Activated T-cell treated with anti-CD3 and anti-CD28 coated beads, Interleukin-2, amount 50 U/mL, for 4 hours (primary cell): ENCODE results near the gene DPCD. TPM values are rescaled to one million over a fixed set of nuclear protein-coding genes. Genes with fewer than 3 reads are reported as not detected.
A peak's percentile ranks its signal among the peaks of the same experiment; 100 is the strongest.
"Not testable (repeated sequence)": the region's sequence is repeated elsewhere in the genome, so short reads cannot be mapped to it uniquely, and the experiment has no call there.

ENCODE experiments used
- ATAC-seq, 2 donors: fragments of 200-7000 bp; cut with Tn5 transposase; one replicate each; pipeline ENCODE4 v1.10.0; 2021
- DNase-seq: peaks from one replicate; pipeline ENCODE4 v3.0.0-alpha.2; 2020
- H3K27me3 Mint-ChIP-seq: one replicate; pipeline ENCODE4 v1.8.0; 2021; ENCODE audit warnings: low read depth, mixed read lengths
- H3K36me3 Mint-ChIP-seq: one replicate; pipeline ENCODE4 v1.8.0; 2022; ENCODE audit warnings: mixed read lengths; ENCODE audit not compliant: insufficient read depth
- H3K4me1 Mint-ChIP-seq: one replicate; pipeline ENCODE4 v1.8.0; 2021; ENCODE audit warnings: low read depth, mixed read lengths
- H3K4me3 Mint-ChIP-seq: one replicate; pipeline ENCODE4 v1.8.0; 2021; ENCODE audit warnings: mild to moderate bottlenecking, moderate library complexity, mixed read lengths
- H3K9me3 Mint-ChIP-seq: one replicate; pipeline ENCODE4 v1.8.0; 2021; ENCODE audit warnings: mixed read lengths
- total RNA-seq, 3 donors: library from RNA; stranded (reverse); gene quantifications; one replicate each; pipeline ENCODE4 v1.2.1, GENCODE V29; 2021

The DPCD gene
- total RNA-seq, 3 donors from 2014 or later = 8.5 to 12.2 (median 9.7) TPM

DNA sequence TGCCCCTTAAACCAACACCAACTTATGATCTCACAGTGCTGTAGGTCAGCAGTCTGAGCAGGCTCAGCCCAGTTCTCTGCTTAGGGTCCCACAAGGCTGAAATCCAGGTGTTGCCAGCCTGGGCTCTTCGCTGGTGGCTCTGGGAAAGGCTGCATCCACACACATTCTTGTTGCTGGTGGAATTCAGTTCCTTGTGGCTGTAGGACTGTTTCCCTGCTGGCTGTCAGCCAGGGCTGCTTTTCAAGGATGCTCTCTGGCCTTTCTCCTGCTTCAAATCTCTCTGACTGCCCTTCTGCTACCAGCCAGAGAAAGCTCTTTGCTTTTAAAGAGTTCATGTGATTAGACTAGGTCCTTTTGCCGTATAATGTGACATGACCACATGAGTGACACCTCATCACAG, 15.3 kb upstream of the DPCD start:
- ATAC-seq (no peak), DNase-seq (no peak)
- H3K4me3 Mint-ChIP-seq = no peak overlapping the region
- H3K36me3 Mint-ChIP-seq = no peaks in the 10 kb centered on the region
- H3K9me3 Mint-ChIP-seq = peaks cover 3% of the 10 kb centered on the region
- peaks cover 4% of the 10 kb centered on the region for H3K4me1 Mint-ChIP-seq
- H3K27me3 Mint-ChIP-seq = peaks cover 21% of the 10 kb centered on the region

DNA sequence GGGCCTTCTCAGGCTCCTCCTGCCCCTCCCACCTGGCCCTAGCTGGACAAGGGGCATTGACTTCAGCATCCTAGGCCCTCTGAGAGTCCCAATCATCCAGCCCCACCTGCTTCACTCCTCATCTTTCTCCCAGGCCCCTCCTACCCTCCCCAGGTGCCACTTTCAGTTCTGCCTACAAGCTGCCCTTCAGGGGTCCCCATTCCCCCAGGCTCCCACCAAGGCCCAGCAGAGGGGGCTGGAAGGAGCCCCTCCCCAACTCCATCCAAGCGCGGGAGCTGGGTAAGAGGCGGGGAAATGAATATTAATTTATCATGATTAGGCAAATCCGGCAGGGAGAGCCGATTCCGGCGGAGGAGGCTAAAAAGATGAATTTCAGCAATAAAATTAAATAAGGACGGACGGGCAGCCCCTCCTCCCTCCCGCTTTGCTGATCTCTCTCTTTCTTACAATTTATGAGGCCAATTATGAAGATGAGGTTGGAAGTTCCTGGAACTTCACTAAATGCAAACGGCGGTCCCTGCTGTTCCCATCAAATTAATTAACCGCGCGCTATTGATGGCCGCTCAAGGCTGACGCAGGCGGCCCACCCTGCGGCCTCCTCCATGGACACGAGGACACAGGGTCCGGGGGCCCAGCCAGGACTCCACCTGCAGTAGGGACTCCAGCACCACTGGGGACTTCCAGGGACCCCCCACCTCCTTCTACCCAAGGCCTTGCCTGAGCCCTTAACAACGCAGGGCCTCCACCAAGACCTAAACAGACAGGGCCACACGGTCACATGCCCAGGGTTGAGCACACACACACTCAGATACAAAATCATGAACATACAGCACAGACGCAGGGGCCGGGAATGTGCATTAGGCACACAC, 14.0 kb upstream of the DPCD start:
- peaks cover 3% of the 10 kb centered on the region for H3K9me3 Mint-ChIP-seq
- H3K36me3 Mint-ChIP-seq = peaks cover 5% of the 10 kb centered on the region
- DNase-seq (no peak), ATAC-seq (no peak)
- peaks cover 4% of the 10 kb centered on the region for H3K4me1 Mint-ChIP-seq
- no peak overlapping the region for H3K4me3 Mint-ChIP-seq
- H3K27me3 Mint-ChIP-seq = peaks cover 9% of the 10 kb centered on the region

DNA sequence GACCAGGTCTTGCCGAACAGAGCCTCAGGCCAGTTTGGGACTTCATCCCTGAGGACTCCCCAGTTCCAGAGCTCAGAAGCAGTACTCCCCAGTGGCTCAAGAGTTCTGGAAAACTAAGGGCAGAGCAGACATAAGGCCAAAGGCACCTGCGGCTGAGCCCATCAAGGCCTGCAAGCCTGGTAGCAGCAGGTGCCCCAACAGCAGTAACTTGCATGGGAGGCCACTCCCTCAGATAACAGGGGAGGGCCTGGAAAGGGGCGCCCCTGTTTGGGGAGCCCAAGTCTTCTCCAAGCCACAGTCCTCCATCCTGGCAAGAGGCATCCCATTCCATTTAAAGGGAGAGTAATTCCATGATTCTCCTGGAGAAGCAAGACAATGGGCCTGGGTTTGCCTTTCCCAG, 13.0 kb upstream of the DPCD start:
- peaks cover 8% of the 10 kb centered on the region for H3K36me3 Mint-ChIP-seq
- DNase-seq (no peak), ATAC-seq (no peak)
- H3K9me3 Mint-ChIP-seq = peaks cover 3% of the 10 kb centered on the region
- no peaks in the 10 kb centered on the region for H3K27me3 Mint-ChIP-seq
- no peaks in the 10 kb centered on the region for H3K4me1 Mint-ChIP-seq
- no peak overlapping the region for H3K4me3 Mint-ChIP-seq

DNA sequence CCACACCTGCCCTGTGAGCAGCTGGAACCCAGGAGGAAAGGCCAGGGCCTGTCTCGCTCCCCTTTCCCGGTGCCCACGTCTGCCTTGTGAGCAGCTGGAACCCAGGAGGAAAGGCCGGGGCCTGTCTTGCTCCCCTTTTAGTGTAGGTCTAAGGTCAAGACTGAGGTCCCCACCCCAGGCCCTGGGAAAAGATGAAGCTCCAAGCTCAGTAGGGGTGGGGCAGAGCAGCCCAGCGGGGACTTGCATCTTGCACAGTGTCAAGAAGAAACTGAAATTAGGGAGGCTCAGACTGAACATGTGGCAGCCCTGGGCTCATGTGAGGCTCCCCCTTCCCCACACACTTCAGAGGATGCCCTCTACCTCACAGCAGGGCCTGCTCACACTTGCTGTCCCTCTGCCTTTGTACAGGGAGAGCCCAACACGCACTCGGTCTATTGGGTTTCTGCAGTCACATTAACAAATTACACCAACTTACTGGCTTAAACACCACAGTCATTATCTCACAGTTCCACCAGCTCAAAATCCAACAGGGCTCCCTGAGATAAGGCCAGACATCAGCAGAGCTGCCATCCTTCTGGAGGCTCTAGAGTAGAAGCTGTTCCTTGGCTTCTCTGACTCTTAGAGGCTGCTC, 12.4 kb upstream of the DPCD start:
- Mint-ChIP-seq H3K27me3 (no peaks in the 10 kb centered on the region), H3K36me3 (peaks cover 8% of the 10 kb centered on the region), H3K4me3 (no peak overlapping the region), H3K4me1 (no peaks in the 10 kb centered on the region), H3K9me3 (peaks cover 3% of the 10 kb centered on the region)
- ATAC-seq (no peak), DNase-seq (no peak)

DNA sequence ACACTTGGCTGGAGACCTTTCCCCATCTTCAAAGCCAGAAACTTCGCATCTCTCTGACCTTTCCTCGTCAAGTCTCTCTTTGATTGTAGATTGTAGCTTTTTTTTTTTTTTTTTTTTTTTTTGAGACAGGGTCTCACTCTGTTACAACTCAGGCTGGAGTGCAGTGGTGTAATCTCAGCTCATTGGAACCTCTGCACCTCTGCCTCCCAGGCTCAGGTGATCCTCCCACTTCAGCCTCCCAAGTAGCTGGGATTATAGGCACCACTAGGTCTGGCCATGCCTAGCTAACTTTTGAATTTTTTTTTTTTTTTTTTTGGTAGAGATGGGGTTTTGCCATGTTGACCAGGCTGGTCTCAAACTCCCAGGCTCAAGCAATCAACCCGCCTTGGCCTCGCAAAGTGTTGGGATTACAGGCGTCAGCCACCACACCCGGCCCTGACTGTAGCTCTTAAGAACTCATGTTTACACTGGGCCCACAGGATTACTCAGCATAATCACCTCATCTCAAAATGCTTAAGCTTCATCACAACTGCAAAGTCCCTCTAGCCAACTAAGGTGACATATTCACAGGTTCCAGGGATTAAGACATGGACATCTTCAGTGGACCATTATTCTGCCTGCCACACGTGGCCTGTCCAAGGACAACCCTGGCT, 11.8 kb upstream of the DPCD start:
- Mint-ChIP-seq H3K4me1 (no peaks in the 10 kb centered on the region), H3K9me3 (peaks cover 3% of the 10 kb centered on the region), H3K4me3 (no peak overlapping the region), H3K36me3 (peaks cover 8% of the 10 kb centered on the region), H3K27me3 (no peaks in the 10 kb centered on the region)
- DNase-seq = no peak
- ATAC-seq = no peak

DNA sequence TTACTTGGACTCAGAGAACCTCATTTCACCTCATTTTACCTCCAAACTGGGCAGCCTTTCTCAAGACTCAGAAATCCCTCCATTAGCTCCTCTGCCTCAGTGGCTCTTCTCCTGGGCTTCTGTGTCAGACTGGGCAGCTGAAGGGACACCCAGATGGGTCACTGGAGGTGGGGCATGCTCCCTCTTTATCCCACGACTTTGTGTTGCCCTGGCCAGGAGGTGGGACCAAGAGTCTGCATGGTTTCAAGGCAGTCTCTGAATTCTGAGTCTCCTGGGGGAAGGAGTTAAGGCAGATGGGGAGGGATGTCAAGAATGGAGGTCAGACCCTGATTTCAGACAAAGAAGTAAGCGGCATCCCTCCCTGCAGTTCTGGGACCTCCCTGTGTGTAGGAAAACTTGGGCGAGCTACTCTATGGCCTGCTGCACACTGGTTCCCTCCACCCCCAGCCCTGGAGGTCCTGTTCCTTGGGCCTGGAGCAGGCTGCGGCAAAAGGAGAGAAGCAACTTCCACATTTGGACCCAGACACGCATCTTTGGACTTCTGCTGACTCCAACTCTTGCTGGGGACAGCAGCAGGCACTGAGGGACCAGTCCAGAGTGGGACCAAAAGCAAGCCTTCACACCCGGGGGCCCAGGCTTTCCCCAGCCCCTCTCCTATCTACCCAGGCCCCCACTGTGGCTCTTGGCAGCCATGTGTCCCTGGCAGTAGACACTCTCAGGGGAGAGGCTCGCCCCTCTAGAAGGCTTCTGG, 10.8 kb upstream of the DPCD start:
- no peak for ATAC-seq
- no peaks in the 10 kb centered on the region for H3K4me1 Mint-ChIP-seq
- H3K27me3 Mint-ChIP-seq = no peaks in the 10 kb centered on the region
- DNase-seq = no peak
- H3K4me3 Mint-ChIP-seq = no peak overlapping the region
- peaks cover 10% of the 10 kb centered on the region for H3K36me3 Mint-ChIP-seq
- H3K9me3 Mint-ChIP-seq = peaks cover 3% of the 10 kb centered on the region

DNA sequence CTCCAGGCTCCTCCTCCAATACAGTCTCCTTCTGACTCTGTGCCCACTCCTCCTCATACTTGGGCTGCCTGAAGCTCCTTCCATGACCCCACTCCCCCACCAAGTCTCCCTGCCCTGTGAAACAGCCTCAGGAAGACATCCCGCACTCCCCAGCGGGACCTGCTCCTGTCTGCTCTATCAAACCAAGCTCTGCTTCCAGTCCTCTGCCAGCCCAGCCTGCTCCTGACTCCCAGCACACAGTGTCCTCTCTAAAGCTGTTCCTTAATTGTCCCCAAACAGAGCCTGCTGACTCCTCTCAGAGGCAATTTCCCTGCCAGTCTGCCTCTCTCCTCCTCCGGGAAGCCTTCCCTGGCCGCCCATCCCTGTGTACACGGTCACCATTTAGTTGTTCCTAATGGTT, 9.9 kb upstream of the DPCD start:
- no peaks in the 10 kb centered on the region for H3K27me3 Mint-ChIP-seq
- DNase-seq (no peak), ATAC-seq (no peak)
- H3K4me1 Mint-ChIP-seq = no peaks in the 10 kb centered on the region
- peaks cover 10% of the 10 kb centered on the region for H3K36me3 Mint-ChIP-seq
- no peak overlapping the region for H3K4me3 Mint-ChIP-seq
- no peaks in the 10 kb centered on the region for H3K9me3 Mint-ChIP-seq

DNA sequence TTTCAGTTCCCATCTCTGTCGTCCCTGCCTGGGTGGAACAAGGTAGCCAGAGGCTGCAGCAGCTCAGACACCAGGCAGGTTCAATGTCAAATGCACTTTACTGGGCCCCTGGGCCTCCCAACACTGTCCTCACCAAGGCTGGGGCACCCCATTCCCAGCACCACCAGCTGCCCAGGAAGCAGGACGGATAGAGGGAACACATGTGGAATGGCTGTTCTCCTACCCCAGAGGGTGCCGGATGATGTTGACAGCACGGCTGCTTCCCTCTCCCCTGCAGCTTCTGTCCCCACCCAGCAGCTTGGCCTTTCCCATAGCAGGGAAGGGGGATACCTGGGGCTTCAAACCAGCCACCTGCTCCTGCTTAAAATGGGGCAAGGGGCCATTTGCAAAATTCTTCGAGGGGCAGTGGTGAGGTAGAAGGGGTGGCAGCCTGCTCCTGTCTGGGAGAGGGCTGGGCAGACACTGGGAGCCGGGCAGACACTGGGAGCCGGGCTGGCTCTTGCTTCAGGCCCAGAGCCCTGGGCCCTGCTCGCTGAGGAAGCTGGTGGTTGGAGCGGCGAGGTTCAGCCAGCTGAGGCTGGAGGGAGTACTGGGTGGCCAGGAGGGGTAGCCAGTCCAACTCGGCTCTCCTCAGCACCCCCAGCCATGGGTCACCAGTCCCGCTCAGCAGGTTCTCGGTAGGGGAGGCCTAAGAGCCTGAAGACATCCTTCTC, 9.2 kb upstream of the DPCD start:
- ATAC-seq (no peak), DNase-seq (no peak)
- Mint-ChIP-seq H3K9me3 (no peaks in the 10 kb centered on the region), H3K27me3 (no peaks in the 10 kb centered on the region), H3K4me1 (no peaks in the 10 kb centered on the region), H3K36me3 (peaks cover 15% of the 10 kb centered on the region), H3K4me3 (no peak overlapping the region)

DNA sequence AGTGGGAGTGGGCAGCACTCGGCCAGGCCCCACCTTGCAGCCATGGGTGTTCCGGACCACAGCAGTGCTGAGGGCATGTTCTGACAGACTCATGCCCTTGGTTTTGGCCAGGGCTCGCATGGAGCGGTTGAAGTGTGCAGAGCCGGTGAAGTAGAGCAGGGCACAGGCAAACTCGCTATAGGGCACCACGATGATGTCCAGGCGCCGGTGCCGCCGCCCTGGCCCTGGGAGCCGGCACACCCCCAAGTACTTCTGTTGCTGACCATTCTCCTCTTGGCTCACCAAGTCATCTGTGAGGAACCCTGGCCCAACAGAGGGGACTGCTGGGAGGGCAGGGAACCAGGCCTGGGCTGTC, 8.6 kb upstream of the DPCD start:
- Mint-ChIP-seq H3K4me3 (no peak overlapping the region), H3K27me3 (no peaks in the 10 kb centered on the region), H3K36me3 (peaks cover 19% of the 10 kb centered on the region), H3K4me1 (no peaks in the 10 kb centered on the region), H3K9me3 (no peaks in the 10 kb centered on the region)
- ATAC-seq = no peak
- no peak for DNase-seq

DNA sequence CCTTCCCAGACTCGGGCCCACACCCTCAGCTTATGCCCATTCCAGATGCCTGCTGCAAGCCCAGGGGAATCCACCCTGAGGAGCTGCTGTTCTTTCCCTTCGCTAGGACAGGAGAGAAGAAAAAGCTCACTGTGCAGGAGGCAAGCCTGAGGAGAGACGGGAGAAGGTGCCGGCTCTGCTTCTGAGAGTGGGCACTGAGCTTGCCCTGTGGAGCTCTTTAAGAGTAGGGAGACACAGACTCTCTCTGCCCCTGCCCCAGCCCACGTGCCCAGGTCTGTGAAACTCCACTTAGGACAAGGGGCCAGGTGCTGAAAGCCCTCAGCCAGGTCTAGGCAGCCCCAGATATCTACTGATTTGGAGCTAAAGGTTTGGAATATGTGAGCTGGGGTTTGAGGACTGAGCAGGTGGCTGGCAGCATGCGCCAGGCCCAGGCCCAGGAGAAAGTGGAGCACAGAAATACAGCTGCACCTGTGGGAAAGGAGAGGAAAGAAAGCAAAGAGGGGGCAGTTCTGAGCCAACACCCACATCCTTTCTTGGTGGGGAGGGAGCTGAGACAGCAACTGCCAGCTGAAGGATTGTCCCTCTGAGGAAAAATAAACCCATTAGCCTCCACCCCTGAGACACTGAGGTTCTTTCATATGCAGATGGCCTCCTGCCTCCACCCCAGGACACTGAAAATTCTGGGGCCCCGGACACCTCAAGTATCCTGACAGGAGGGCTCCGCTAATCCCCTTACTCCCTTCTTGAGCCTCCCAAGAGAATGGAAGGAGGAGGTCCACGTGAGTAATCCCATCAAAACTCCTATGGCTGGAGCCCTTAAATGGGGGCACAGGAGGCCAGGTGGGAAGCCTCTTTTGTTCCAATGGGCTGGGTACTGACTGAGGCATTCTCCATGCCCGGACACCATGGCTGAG, 7.4 kb upstream of the DPCD start:
- H3K27me3 Mint-ChIP-seq = no peaks in the 10 kb centered on the region
- H3K4me3 Mint-ChIP-seq = no peak overlapping the region
- DNase-seq (no peak), ATAC-seq (no peak)
- peaks cover 20% of the 10 kb centered on the region for H3K36me3 Mint-ChIP-seq
- no peaks in the 10 kb centered on the region for H3K9me3 Mint-ChIP-seq
- H3K4me1 Mint-ChIP-seq = no peaks in the 10 kb centered on the region

DNA sequence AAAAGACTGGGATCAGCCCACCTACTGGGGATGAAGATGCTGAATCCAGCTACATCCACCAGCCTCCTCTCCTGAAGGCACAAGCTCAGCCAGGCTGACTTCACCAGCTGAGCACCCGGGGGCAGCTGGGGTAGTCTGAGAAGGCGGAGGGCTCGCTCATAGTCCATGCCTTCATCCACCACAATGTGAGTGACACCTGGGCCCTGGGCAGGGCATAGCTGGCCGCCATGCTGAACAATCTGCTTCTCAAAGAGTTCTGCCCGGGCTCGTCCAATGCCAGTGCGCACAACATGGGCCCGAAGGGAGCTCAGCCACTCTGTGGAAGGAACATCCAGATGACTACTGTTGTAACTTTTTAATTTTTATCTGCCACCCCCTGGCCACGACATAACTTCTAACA, 2.3 kb upstream of the DPCD start:
- Mint-ChIP-seq H3K36me3 (peaks cover 12% of the 10 kb centered on the region), H3K9me3 (no peaks in the 10 kb centered on the region), H3K4me1 (peaks cover 18% of the 10 kb centered on the region), H3K4me3 (no peak overlapping the region), H3K27me3 (no peaks in the 10 kb centered on the region)
- DNase-seq (no peak), ATAC-seq (no peak)

DNA sequence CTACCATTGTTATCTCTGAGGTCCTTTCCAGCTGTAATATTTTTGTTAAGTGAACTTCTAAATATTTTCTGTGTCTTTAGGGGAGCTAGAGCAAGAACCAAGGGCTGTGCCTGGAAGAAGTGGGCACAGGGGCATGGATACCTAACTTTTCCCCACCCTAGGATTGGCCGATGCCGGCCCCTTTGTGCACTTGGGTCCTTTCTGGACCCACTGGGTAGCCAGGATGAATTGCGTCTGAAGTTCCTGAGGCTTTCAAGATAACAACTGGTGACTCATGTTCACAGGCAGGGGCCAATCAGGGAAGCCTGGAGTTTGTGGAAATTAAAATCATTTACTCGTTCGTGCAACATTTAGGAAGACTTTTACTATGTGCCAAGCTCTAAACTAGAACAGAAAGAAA, 758 bp downstream of the DPCD start:
- Mint-ChIP-seq H3K4me1 (peaks cover 18% of the 10 kb centered on the region), H3K4me3 (peak overlapping the region; percentile 94), H3K9me3 (no peaks in the 10 kb centered on the region), H3K36me3 (peaks cover 5% of the 10 kb centered on the region), H3K27me3 (no peaks in the 10 kb centered on the region)
- DNase-seq (no peak), ATAC-seq (no peak)

DNA sequence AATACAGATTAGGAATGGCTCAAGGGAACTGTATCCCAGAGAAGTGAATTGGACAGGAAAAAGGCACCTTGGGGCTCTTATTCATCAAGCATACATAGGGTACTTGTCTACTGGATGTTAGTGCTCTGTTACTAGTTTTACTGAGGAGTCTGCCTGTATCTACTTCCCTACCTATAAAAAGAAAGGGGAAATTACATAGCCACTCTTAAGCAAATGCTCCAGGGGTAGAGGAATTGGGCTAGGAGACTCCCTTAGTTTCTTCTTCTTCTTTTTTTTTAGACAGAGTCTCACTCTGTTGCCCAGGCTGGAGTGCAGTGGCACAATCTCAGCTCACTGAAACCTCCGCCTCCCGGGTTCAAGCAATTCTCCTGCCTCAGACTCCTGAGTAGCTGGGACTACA, 5.2 kb downstream of the DPCD start:
- ATAC-seq, H3K27me3 Mint-ChIP-seq, H3K9me3 Mint-ChIP-seq, H3K36me3 Mint-ChIP-seq, DNase-seq, H3K4me1 Mint-ChIP-seq, H3K4me3 Mint-ChIP-seq: not testable (repeated sequence)
